ENCODE results near the gene DCLRE1C.
A peak's percentile ranks its signal among the peaks of the same experiment; 100 is the strongest.
"Not testable (repeated sequence)": the region's sequence is repeated elsewhere in the genome, so short reads cannot be mapped to it uniquely, and the experiment has no call there.

The DCLRE1C gene

GRCh38 chr10:14954001-14954770, at the start of gene DCLRE1C:
DCLRE1C (minus strand) TSS chr10:14954096; CDS start chr10:14954010, 86 bp downstream.
- peak; percentile 89 for DNase-seq (ENCODE audit: insufficient read length, low spot score)
- peak; percentile 33 for FAIRE-seq

- FAIRE-seq (no peak), DNase-seq (ENCODE audit: insufficient read length, low spot score) (no peak)
Observed at GRCh38 chr10:14995964-14996565, 42.2 kb upstream of the DCLRE1C start.

DNA sequence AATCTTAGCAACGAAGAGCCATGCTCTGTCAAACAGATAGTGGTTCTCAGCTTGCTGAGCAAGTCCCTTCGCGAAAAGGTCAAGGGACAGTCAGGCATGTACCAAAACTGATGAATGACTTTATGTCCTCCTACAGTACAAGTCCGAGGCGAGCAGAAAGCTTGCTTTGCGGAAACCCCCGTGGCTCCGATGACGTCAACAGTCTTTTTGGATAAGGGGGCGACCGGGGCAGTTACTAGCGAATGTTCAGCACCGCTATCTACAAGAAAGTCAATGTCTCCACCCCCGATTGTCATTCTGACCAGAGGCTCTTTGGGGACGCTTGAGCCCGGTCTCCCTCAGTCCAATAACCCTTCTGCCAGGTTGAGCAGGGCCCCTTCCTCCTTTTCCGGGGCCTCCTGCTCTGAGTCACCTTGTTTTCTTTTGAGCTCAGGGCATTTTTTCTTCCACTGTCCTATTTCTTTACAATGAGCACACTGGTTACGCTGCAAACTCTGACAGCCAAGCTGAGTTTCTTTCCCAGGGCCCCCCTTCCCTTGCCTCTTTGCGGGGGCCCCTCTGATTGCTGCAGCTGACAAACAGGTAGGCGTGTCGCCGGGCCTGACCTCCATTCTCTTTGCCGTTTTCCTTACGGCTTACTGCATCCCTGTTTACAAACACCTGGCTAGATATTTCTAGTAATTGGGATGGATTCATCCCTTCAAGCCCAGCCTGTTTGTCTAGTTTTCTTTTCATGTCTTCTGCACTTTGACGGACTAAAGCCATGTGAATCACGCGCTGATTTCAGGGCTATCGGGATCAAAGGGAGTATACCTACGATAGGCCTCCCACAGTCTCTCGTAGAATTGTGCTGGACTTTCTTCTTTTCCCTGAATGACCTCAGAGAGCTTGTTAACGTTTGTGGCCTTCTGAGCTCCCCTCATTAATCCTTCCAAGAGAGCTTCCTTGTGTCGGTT, 39.9 kb upstream of the DCLRE1C start:
- FAIRE-seq; DNase-seq (ENCODE audit: insufficient read length, low spot score): not testable (repeated sequence)

DNA sequence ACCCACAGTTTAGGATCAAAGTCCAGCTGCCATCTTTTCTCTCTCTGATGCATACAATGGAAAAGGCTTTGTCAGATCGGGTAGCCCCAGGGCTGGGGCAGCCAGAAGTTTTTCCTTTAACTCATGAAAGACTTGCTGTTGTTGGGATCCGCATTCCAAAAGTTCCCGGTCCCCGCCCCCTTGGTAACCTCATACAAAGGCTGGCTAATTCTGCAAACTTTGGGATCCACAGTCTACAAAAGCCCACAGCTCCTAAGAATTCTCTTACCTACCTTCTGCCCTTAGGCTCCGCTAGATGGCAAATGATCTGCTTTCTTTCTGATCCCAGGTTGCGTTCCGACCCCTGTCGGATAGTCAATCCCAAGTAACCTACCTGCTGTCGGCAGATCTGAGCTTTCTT, 38.4 kb upstream of the DCLRE1C start:
- DNase-seq (ENCODE audit: insufficient read length, low spot score); FAIRE-seq: not testable (repeated sequence)

DNA sequence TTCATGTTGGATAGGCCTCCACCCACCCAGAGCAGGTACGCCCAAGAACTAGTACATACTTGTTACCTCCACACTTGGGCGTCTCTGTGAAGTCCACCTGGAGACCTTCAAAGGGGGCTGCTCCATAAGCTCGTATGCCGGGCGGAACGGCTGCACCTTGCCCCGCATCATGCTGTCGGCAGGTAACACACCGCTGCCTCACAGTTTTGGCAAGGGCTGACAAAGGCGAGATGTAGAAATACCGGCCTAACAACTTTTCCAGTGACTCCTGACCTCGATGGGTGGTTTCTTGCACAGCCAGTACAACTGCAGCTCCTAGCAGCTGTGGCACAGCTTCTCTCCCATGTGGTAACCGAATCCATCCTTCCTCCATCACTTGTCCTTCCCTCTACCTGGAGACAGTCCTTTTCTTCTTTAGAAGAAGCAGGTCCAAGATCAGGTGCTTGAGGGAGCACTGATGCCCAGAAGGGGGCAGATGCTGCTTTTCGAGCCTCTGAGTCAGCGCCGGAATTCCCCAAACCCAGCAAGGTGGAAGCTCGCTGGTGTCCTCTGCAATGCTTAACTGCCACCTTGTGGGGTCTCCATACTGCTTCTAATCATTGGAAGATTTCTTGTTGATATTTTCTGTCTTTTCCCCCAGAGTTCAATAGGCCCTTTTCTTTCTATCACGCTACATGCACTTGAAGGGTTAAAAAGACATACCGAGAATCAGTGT, 37.3 kb upstream of the DCLRE1C start:
- DNase-seq (ENCODE audit: insufficient read length, low spot score); FAIRE-seq: not testable (repeated sequence)

DNA sequence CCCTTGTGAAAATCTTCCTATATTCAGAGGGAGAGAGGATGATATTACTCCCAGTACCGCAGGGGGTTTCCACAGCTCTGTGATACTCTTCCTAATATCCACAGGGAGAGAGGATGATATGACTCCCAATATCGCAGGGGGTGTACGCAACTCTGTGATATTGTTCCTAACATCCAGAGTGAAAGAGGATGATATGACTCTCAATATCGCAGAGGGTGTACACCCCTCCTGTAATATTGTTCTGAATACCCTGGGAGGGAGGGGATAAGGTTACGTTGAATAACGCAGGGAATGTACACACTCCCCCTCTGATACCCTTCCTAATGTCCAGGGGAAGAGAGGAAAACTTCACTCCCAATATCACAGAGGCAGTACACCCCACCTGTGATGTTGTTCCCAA, 35.7 kb upstream of the DCLRE1C start:
- FAIRE-seq; DNase-seq (ENCODE audit: insufficient read length, low spot score): not testable (repeated sequence)

GRCh38 chr10:14982744-14983143, 28.8 kb upstream of the DCLRE1C start:
- no peak for DNase-seq (ENCODE audit: insufficient read length, low spot score)
- FAIRE-seq: no peak

DNA sequence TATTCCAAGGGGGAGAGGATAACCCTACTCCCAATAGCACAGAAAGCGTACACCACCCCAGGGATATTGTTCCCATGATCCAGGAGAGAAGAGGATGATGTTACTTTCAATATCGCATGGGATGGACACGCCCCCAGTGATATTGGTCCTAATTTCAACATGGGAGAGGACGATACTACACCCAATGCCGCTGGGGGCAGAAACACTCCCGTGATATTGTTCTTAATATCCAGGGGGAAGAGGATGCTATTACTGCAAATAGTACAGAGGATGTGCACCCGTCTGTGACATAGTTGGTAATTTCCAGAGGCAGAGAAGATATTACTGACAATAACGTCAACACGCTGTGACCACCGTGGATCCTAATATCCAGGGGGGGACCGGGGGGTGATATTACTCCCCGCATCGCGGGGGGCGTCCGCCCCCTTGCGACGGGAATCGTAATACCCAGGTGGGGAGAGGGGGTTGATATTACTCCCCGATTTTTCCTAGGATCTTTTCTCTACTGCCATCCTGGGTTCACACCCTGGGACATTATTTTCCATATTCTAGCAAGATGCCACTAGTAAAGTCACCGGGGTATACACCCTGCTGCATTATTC, 21.9 kb upstream of the DCLRE1C start:
- no peak for FAIRE-seq
- no peak for DNase-seq (ENCODE audit: insufficient read length, low spot score)

DNA sequence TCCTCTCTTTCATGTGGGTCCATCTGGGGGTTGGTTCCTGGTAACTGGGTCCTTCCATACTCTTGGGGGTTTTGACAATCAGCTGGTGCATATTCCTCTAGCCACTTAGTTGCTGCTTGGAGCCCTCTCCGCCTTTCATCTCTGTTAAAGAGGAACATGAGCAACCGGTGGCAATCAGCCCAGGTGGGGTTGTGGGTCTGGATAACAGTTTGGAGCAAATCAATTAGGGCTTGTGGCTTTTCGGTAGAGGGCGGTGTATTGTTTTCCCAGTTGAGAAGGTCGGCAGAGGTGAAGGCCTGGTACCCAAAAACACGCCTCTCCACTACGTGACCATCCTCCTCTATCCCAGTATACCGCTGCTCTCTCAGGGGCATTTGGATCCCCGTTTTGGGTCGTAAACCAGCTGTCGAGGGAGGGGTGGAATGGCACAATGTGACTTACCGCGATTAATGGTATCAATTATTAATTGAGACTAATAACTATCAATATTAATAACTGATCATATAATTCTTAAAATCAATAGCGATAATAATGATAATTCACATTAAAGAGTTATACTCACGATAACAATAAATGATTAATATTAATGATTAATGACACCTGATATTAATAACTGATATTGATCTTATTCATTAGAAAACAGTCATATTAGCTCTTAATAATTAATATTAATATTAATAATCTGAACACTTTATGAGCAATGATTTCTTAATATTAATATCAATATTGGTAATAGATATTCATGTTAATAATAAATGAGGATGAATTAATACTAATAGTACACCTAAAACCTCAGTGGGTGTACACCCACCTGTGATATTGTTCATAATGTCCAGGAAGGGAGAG, 20.5 kb upstream of the DCLRE1C start:
- not testable (repeated sequence) for DNase-seq (ENCODE audit: insufficient read length, low spot score); FAIRE-seq

DNA sequence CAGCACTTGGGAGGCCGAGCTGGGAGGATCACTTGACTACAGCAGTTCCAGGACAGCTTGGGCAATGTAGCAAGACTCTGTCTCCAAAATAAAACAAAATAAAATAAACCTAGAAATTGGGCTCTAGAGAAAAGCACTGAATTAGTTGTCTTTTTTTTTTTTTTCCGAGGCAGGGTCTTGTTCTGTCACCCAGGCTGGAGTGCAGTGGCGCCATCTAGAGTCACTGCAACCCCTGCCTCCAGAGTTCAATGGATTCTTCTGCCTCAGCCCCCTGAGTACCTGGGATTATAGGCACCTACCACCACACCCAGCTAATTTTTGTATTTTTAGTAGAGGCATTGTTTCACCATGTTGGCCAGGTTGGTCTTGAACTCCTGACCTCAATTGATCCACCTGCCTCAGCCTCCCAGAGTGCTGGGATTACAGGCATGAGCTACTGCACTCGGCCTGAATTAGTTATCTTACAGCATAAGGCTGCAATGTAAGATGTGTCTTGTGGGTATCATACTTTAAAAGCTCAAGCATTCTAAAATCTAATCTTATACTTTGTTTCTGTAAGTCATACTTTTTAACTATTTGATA, 18.1 kb upstream of the DCLRE1C start:
- DNase-seq (ENCODE audit: insufficient read length, low spot score) (no peak), FAIRE-seq (no peak)

GRCh38 chr10:14967897-14968296, 14.0 kb upstream of the DCLRE1C start:
- no peak for FAIRE-seq

GRCh38 chr10:14959221-14960057, 5.5 kb upstream of the DCLRE1C start, which contains the start of gene MEIG1:
MEIG1 (plus strand) TSS chr10:14959388; CDS start chr10:14966469, 7,081 bp downstream.
- FAIRE-seq (no peak), DNase-seq (ENCODE audit: insufficient read length, low spot score) (peak; percentile 95)

More at GRCh38 chr10:14967897-14968296, 14.0 kb upstream of the DCLRE1C start:
- DNase-seq (ENCODE audit: insufficient read length, low spot score): no peak

- FAIRE-seq (no peak), DNase-seq (ENCODE audit: insufficient read length, low spot score) (no peak)
Observed at GRCh38 chr10:14958872-14959220, 5.0 kb upstream of the DCLRE1C start.

DNA sequence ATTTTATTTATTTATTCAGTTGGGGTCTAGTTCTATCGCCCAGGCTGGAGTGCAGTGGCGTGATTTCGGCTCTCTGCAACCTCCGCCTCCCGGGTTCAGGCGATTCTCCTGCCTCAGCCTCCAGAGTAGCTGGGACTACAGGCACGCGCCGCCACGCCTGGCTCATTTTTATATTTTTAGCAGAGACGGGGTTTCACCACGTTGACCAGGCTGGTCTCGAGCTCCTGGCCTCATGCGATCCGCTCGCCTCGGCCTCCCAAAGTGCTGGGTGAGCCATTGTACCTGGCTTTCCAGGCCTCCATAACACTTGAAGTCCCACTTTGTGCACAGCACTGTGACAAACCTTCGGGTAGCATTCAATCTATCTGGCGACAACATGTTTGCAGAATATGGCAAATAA, 1.0 kb upstream of the DCLRE1C start:
- FAIRE-seq: no peak

GRCh38 chr10:14953424-14954000, 384 bp downstream of the DCLRE1C start:
- FAIRE-seq (no peak), DNase-seq (ENCODE audit: insufficient read length, low spot score) (peak; percentile 37)

More for the DNA sequence above, 1.0 kb upstream of the DCLRE1C start:
- DNase-seq (ENCODE audit: insufficient read length, low spot score): no peak

DNA sequence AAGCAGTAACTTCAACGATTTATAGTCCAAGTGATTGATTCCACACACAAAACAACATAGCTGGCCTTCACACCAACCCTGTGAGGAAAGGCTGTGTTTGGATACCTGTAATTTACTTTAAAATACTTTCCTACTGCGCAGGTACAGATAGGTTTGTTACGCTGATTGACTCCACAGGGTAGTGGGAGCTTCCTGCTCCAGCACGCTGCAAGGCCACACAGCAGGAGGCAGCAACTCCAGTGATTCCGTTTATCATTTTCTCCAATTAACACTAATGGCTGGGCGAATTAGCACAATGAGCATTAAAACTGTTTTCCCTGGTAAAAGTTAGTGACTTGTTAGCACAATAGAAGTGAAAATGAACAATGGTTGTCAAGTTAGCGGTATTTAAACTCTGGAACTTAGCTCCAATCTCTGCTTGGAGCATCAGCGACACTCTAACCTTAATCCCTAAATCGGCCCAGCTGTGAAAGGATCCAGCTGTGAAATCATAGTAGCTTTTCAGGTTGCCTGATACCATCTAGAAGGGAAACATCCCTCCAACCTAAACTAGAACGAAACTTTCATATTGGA, 959 bp downstream of the DCLRE1C start:
- DNase-seq (ENCODE audit: insufficient read length, low spot score) (no peak), FAIRE-seq (no peak)

DNA sequence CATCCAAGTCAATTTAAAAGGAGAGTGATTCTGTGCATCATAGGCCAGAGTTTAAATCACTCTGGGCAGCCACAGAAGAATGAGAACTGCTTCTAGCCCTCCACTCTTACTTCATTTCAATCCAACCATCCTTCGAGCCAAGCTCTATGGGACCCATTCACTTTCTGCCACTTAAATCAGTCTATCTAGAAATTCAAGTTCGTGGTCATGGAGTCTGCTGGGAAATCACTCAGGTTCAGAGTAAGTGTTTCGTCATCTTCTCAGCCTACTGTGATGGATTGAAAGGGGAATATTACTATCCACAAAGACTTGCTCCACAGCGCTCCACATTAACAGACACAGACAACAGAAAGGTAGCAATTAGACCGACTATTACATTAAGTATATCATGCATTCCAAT, 4.6 kb downstream of the DCLRE1C start:
- DNase-seq (ENCODE audit: insufficient read length, low spot score) (no peak), FAIRE-seq (no peak)
